Stimulated activated CD4-positive, alpha-beta T cell treated with anti-CD3 and anti-CD28 coated beads, Interleukin-2, amount 100 ng/mL, for 4 hours (primary cell): ENCODE data around the gene TRA2A.
"Not testable (repeated sequence)": the region's sequence is repeated elsewhere in the genome, so short reads cannot be mapped to it uniquely, and the experiment has no call there.

Experiments used
- DNase-seq: peaks from one replicate; pipeline ENCODE4 v3.0.0-alpha.2; 2020; ENCODE audit warnings: low read depth

The TRA2A gene

GRCh38 chr7:23531794-23532489 is at the start of gene TRA2A:
TRA2A (minus strand) TSS chr7:23531981; CDS start chr7:23531824, 157 bp downstream.
- peak; percentile 94 for DNase-seq

DNA sequence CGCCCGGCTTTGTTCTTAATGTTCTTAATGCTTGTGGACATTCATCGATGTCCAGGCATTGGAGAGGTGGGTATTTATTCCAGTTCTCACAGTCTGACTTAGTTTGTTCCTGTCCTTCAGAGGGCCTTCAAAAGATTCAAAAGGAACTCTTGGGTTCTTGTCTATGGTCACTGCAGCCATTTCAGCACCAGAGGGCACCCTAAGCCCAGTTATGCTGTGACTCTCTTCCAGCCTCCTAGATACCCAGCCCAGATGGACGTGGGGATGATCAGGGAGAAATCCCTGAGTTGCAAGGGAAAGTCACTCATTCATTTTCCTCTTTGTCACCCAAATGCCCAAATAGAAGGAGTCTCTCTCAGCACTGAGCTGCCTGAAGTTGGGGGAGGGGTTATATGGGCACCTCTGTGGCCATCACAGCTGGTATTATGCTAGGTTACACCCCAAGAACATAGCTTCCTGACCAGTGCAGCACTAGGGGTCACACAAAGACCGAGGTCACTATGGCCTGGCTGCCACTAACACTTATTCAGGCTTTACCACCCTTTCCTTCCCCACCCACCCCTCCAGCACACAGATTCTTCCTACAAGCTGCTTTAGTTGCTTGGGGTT is 38.9 kb upstream of the TRA2A start:
- peak; percentile 40 for DNase-seq

DNA sequence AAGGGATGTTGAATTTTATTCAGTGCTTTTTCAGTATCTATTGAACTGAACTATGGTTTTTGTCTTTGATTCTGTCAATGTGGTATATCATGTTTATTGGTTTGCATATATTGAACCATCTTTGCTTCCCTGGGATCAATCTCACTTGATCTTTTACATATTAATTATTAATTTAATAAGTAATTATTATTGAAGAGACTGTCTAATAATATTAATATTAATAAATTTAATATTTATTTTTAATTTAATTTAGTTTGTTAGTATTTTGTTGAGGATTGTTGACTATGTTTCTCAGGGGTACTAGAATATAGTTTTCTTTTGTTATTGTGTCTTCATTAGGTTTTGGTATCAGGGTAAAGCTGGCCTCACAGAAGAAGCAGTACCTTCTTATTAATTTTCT is 26.5 kb upstream of the TRA2A start:
- no peak for DNase-seq

DNA sequence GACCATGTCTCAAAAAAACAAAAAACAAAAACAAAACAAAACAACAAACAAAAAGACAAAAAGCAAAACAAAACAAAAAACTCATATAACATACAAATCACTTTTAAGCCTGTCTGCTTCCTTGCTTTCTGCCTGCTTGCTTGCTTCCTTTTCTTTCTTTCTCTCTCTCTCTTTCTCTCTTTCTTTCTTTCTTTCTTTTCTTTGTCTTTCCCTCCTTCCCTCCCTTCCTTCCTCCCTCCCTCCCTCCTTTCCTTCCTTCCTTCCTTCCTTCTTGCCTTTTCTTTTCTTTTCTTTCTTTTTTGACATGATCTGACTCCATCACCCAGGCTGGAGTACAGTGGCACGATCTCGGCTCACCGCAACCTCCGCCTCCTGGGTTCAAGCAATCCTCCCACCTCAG is 15.9 kb upstream of the TRA2A start:
- DNase-seq = no peak

- peak; percentile 69 for DNase-seq
Observed at GRCh38 chr7:23546897-23547572, 15.3 kb upstream of the TRA2A start.

GRCh38 chr7:23545493-23545892 is 13.7 kb upstream of the TRA2A start:
- no peak for DNase-seq

GRCh38 chr7:23544913-23545354 is 13.2 kb upstream of the TRA2A start:
- no peak for DNase-seq

- no peak for DNase-seq
Observed at GRCh38 chr7:23542752-23543151, 11.0 kb upstream of the TRA2A start.

DNA sequence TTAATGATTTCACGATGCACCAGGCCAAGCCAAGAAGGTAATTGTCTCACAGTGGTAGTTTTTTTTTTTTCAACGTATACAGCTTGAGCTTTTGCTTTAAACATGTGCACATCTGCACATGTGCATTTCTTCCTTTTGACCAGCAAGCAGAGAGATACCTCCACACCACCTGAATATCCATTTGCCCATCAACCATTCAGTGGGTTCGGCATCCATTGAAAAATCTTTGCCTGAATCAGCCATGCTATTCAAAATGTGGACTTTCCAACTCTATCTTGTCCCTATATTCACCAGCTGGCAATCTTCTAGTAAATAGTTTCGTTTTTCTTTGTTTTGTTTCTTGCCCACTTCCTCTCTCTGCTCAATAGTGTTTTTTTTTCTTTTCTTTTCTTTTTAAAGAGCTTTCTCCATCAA is 7.7 kb upstream of the TRA2A start:
- DNase-seq = no peak

- no peak for DNase-seq
Observed at GRCh38 chr7:23538301-23538700, 6.5 kb upstream of the TRA2A start.

DNA sequence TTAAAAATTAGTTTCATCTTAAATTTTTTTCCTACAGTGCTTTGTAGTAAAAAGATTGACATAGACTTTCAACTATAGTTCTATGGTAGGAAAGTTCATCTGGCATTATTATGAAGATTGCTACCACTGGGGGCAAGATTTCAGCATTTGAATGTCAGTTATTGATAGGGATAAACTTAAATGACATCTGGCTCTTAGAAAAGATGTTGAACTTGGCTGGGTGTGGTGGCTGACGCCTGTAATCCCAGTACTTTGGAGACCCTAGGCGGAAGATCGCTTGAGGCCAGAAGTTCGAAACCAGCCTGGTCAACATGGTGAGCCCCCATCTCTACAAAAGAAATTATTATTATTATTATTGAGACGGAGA is 1.4 kb upstream of the TRA2A start:
- DNase-seq = no peak

DNA sequence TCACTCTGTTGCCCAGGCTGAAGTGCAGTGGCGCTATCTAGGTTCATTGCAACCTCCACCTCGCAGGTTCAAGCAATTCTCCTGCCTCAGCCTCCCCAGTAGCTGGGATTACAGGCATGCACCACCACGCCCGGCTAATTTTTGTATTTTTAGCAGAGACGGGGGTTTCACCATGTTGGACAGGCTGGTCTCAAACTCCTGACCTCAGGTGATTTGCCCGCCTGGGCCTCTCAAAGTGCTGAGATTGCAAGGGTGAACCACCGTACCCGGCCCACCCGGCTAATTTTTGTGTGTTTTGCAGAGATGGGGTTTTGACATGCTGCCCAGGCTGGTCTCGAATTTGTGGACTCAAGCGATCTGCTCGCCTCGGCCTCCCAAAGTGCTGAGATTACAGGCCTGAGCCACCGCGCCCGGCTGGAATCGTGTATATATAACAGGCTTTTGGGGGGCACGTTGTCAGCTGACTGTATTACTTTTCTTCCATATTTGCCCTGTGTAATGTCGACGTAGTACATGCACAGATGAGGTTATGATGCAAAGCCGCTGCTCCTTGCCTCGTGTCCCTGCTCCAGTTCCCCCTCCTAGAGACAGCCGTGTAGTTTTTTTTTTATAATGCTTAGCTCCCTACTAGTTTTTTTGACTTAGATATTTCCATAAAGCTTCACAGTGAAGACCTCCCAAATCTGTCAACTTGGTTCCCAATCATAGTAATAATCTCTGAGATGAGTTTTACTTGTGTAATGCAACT is 883 bp upstream of the TRA2A start:
- no peak for DNase-seq

DNA sequence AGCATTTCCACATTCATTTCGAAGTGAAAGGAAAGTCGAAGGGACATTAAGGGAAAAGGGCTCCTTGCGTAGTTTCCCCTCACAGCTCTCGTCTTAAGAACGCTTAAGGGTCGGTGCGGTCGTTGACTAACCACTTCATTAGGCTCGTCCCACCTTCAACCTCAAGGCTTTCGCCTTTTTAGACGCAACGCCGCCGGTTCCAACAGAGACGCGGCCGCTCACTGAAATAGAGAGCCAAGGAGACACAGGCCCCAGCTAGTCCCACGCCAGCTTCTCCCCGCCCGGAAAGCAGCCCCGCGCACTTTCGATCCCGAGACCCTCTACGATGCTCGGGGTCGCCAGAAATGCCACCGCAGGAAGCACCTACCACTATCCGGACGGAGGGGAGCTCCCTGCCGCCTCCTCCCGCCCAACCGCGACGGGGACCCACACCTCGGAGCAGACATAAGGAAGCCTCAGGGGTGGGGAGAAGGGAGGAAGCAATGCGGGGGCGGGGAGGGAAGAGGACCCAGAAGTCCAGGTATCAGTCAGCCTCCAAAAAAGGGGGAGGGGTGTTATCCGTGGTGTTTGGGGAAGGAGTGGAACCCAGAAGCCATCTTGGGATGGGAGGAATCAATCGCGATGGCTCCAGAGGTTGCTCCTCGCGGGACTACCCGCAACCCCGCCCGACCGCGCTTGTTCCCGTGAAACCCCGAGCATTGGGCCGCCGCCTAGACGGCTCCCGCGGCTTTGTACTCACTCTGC is 559 bp downstream of the TRA2A start:
- DNase-seq = peak; percentile 24

- DNase-seq = peak; percentile 18
Observed at GRCh38 chr7:23530405-23530804, 1.4 kb downstream of the TRA2A start.

- no peak for DNase-seq
Observed at GRCh38 chr7:23529262-23529859, 2.4 kb downstream of the TRA2A start.

- DNase-seq = not testable (repeated sequence)
Observed at GRCh38 chr7:23525611-23526010, 6.2 kb downstream of the TRA2A start.

GRCh38 chr7:23524473-23524872 is 7.3 kb downstream of the TRA2A start:
- no peak for DNase-seq

DNA sequence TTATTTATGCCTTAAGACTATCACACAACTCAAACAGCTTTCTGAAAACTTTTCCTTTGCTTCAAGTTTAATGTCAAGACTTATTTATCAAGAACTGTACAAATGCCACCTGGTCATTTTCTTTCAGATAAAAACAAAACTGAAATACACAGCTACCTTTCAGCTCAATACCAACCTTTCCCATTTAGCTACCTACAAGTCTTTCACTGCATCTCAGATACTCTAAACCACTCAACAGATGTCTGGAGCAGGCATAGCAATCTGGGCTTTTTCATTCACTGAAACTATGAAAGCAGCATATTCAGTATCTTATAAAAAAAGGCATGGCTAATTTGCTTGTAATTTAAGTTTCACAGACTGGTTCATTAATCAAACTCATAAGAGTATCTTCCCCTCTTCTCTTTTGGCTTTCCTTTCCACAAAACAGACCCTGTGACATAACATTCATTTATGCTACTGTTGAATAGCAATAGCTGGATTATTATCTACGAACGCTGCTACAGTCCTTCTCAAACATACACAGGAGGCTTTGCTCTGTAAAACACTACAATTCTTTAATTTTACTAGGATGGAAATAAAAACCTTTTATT is 8.2 kb downstream of the TRA2A start:
- no peak for DNase-seq

DNA sequence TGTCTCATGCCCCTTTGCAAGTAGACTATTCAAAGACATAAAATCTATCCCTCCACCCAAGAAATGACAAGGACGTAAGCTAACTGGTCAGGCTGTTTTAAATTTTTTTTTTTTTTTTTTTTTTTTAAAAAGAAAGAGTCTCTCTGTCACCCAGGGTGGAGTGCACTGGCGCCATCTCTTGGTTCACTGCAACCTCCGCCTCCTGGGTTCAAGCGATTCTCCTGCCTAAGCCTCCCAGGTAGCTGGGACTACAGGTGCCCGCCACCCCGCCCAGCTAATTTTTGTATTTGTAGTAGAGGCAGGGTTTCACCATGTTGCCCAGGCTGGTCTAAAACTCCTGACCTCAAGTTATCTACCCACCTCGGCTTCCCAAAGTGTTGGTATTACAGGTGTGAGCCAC is 11.2 kb downstream of the TRA2A start:
- no peak for DNase-seq

DNA sequence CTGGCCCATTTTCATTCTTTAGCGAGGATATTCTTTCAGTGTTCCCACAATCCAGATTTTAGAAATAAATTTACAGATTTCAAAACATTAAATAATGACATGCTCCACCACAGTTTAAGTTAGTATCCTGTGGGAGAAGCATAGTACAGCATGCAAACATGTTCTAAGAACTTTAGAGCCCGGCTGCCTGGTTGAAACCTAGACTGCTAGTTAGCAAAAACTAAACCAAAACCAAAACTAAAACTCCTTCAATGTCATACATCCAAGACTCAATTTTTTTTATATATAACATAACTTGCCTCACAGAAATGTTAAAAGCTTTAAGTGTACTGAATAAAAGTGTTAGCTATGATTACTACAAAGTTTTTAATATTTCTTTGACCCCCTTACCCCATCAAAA is 17.0 kb downstream of the TRA2A start:
- DNase-seq = no peak

- not testable (repeated sequence) for DNase-seq
Observed at GRCh38 chr7:23513746-23514145, 18.0 kb downstream of the TRA2A start.
